WERI-Rb-1 (cell line): ENCODE results near the gene SMC6.

ENCODE experiments used
- DNase-seq: peaks from one replicate; pipeline ENCODE4 v3.0.0-alpha.2; 2020
- H3K27ac ChIP-seq: fragments of 250-450 bp; sonication (Bioruptor Pico); 2 replicates; pipeline ENCODE4 v1.5.1; 2020; ENCODE audit warnings: mild to moderate bottlenecking, moderate library complexity
- H3K27me3 ChIP-seq: fragments of 250-450 bp; sonication (Bioruptor Pico); 2 replicates; pipeline ENCODE4 v1.5.1; 2021; ENCODE audit warnings: mild to moderate bottlenecking, low read depth, moderate library complexity; ENCODE audit not compliant: insufficient read depth, severe bottlenecking
- H3K36me3 ChIP-seq: fragments of 250-450 bp; sonication (Bioruptor Pico); 2 replicates; pipeline ENCODE4 v1.5.1; 2020; ENCODE audit warnings: mild to moderate bottlenecking, moderate library complexity
- H3K4me3 ChIP-seq: 2 replicates; pipeline ENCODE4 v1.5.1; 2011; ENCODE audit warnings: low read depth, mild to moderate bottlenecking, control low read depth, low read length
- H3K9me3 ChIP-seq: fragments of 250-450 bp; sonication (Bioruptor Pico); 2 replicates; pipeline ENCODE4 v1.5.1; 2021; ENCODE audit warnings: mild to moderate bottlenecking, moderate library complexity; ENCODE audit not compliant: severe bottlenecking
- CTCF ChIP-seq: IDR thresholded peaks from 2 replicates; pipeline ENCODE4 v1.5.1; 2011; ENCODE audit warnings: low read depth, mild to moderate bottlenecking, control low read depth, inconsistent platforms, low read length

Gene SMC6

GRCh38 chr2:17625446-17625845, 128.2 kb downstream of the SMC6 start:
- DNase-seq = no peak
- Histone ChIP-seq H3K27ac (no peak overlapping the region), H3K9me3 (peaks cover 5% of the 10 kb centered on the region), H3K4me3 (no peak overlapping the region), H3K27me3 (no peaks in the 10 kb centered on the region), H3K36me3 (no peaks in the 10 kb centered on the region)
- no peak for TF ChIP-seq CTCF

- H3K27me3 ChIP-seq = no peaks in the 10 kb centered on the region
- H3K36me3 ChIP-seq = no peaks in the 10 kb centered on the region
- H3K4me3 ChIP-seq = no peak overlapping the region
- no peak for DNase-seq
- no peak overlapping the region for H3K27ac ChIP-seq
- no peaks in the 10 kb centered on the region for H3K9me3 ChIP-seq
- TF ChIP-seq CTCF = no peak
Measured at GRCh38 chr2:17621781-17622180, 131.8 kb downstream of the SMC6 start.

DNA sequence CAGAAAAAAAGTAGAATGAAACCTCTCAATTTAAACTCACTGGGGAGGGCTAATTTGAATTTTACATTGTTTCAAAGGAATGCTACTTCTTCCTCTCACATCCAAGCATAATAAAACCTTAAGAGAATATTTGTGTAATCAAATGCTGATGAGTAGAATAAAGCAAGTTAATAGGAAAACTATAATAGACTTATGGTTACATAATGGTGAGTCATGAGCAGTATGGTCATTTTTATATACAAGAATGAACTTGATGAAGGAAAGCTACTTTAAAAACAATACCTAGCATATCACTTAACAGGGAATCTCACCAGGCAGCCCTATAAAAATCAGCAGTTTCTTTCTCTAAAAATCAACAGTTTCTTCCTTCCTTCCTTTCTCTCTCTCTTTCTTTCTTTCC, 132.8 kb downstream of the SMC6 start:
- no peak for DNase-seq
- no peak overlapping the region for H3K4me3 ChIP-seq
- no peak overlapping the region for H3K27ac ChIP-seq
- no peaks in the 10 kb centered on the region for H3K9me3 ChIP-seq
- no peaks in the 10 kb centered on the region for H3K27me3 ChIP-seq
- no peak for TF ChIP-seq CTCF
- no peaks in the 10 kb centered on the region for H3K36me3 ChIP-seq

DNA sequence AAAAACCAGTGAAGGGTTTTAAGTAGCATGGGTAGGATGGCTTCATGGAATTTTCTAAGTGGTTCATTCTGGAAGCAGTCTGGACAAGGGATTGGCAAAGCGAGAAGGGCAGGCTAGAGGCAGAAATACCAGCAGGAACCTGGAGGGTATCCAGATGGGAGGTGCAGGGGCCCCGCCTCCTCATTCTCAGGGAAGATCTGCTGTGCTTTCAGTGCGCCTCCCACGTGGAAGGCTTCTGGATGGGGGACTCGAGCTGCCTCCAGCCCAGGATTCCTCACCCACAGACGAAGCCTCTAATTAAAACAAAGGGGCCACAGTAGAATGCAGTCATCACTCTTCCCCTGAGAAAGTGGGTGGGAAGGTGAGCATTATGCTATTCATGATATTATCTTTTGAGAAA, 133.3 kb downstream of the SMC6 start:
- no peak for DNase-seq
- H3K4me3 ChIP-seq = no peak overlapping the region
- TF ChIP-seq CTCF = no peak
- no peak overlapping the region for H3K27ac ChIP-seq
- H3K27me3 ChIP-seq = no peaks in the 10 kb centered on the region
- no peaks in the 10 kb centered on the region for H3K36me3 ChIP-seq
- no peaks in the 10 kb centered on the region for H3K9me3 ChIP-seq

DNA sequence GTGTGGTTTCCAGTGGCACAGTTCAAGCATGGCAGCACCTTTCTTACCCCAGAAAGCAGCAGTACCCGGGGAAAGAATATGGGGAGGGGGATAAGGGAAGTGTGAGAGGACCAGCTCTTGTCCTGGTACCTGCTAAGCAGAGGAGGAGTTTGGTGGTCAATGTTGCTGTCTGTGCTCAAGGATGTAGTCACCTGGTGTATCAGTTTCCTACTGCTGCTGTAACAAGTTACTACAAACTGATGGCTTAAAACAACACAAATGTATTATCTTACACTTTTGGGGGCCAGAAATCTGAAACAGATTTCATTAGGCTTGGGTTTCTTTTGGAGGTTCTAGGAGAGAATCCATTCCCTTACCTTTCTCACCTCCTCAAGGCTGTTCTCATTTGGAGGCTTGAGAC, 135.7 kb downstream of the SMC6 start:
- no peak for TF ChIP-seq CTCF
- no peaks in the 10 kb centered on the region for H3K36me3 ChIP-seq
- no peak overlapping the region for H3K4me3 ChIP-seq
- no peaks in the 10 kb centered on the region for H3K27me3 ChIP-seq
- no peak for DNase-seq
- no peak overlapping the region for H3K27ac ChIP-seq
- no peaks in the 10 kb centered on the region for H3K9me3 ChIP-seq

DNA sequence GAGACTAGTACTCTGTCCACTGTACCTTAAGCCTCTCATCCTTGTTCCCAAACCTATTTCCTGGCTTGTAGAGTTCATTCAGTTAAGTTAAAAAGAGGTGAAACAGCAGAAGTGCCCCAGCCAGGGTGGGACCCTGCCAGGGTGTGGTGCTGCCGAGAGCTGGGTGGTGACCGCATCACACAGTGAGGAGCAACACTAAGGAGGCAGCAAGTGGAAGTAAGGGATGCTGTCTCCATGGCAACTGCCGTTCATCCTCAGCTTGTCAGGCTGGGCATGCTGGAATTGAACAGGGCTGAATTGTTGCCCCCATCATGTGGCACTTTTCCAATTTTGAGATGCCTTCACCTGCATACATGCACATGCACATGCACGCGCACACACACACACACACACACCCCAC, 136.1 kb downstream of the SMC6 start:
- no peak for TF ChIP-seq CTCF
- Histone ChIP-seq H3K27ac (no peak overlapping the region), H3K27me3 (no peaks in the 10 kb centered on the region), H3K9me3 (no peaks in the 10 kb centered on the region), H3K36me3 (no peaks in the 10 kb centered on the region), H3K4me3 (no peak overlapping the region)
- DNase-seq = no peak
